Prostate gland (tissue), 2 donors: ENCODE data around the gene VSNL1. TPM values are rescaled to one million over a fixed set of nuclear protein-coding genes. Genes with fewer than 3 reads are reported as not detected.

Experiments used
- DNase-seq: peaks from one replicate; pipeline ENCODE4 v3.0.0-alpha.2; 2019; ENCODE audit warnings: low spot score
- H3K27ac ChIP-seq, 2 donors: fragments of 200-600 bp; sonication (generic); 2 replicates each; pipeline ENCODE4 v1.5.1; 2017 to 2019
- H3K27me3 ChIP-seq: fragments of 200-600 bp; sonication (generic); replicated peaks from 2 replicates; pipeline ENCODE4 v1.5.1; 2019; ENCODE audit not compliant: insufficient read depth
- H3K36me3 ChIP-seq, 2 donors: fragments of 200-600 bp; sonication (generic); 1 replicate in 1 of 2; 2 replicates in 1 of 2; pipeline versions ENCODE4 v1.5.1 to v1.8.1; 2017 to 2019
- H3K4me1 ChIP-seq: fragments of 200-600 bp; sonication (generic); replicated peaks from 2 replicates; pipeline ENCODE4 v1.5.1; 2019
- H3K4me3 ChIP-seq, 2 donors: fragments of 200-600 bp; sonication (generic); 2 replicates each; pipeline ENCODE4 v1.5.1; 2017 to 2019
- H3K9me3 ChIP-seq: fragments of 200-600 bp; sonication (generic); 2 replicates; pipeline ENCODE4 v1.5.1; 2017
- POLR2A ChIP-seq: fragments of 450-650 bp; IDR thresholded peaks from one replicate; pipeline ENCODE4 v1.6.1; 2016; ENCODE audit warnings: antibody characterized with exemption, mild to moderate bottlenecking
- POLR2AphosphoS5 ChIP-seq: sonication (generic); formaldehyde crosslinking; IDR thresholded peaks from one replicate; pipeline ENCODE4 v1.6.1; 2017; ENCODE audit warnings: antibody characterized with exemption
- whole genome bisulfite sequencing: methylation state at CpG from one replicate; pipeline ENCODE4 v1.1.5; 2018; 5-methylcytosine and 5-hydroxymethylcytosine counted together
- intact Hi-C: fragments of 100-400 bp; cut with DNase I; formaldehyde crosslinking; loops from one replicate; pipeline ENCODE4 v1.14.2; 2022
- total RNA-seq, 2 donors: library from RNA; depleted of rRNA; stranded (reverse); fragments of >200 nt; gene quantifications; one replicate each; pipeline ENCODE4 v1.1.0, GENCODE V29; 2016
- TF ChIP-seq, protein P1 (sequence below), 4 experiments: fragments of 200-600 bp in 2 of 4; fragments of 450-650 bp in 2 of 4; sonication (generic) in 2 of 4; IDR thresholded peaks; 1 replicate in 3 of 4; 2 replicates in 1 of 4; pipeline ENCODE4 v1.5.1; 2016 to 2019; ENCODE audit warnings: antibody characterized with exemption in 4 of 4, mild to moderate bottlenecking in 2 of 4, moderate library complexity in 2 of 4

The VSNL1 gene
- total RNA-seq, 2 donors from 2014 or later: 4.4 to 11.7 TPM

DNA sequence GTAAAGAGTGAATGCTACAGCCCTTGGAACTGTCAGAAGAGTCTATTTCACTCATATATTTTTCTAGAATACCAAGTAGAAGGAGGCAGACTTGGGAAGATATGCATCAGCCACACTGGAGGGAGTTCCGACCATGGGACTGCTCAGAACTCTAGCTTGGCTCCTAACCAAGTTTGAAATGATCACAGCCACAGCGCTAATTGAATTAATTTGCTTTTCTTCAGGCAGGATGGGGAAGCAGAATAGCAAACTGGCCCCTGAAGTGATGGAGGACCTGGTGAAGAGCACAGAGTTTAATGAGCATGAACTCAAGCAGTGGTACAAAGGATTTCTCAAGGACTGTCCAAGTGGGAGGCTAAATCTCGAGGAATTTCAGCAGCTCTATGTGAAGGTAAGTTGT is 51.4 kb downstream of the VSNL1 start:
- Histone ChIP-seq H3K27ac (no peak overlapping the region), H3K9me3 (no peaks in the 10 kb centered on the region), H3K27me3 (no peaks in the 10 kb centered on the region), H3K4me3 (no peak overlapping the region), H3K36me3 (no peaks in the 10 kb centered on the region), H3K4me1 (no peaks in the 10 kb centered on the region)
- intact Hi-C loops: no loop called here
- WGBS: 75% methylated on average over 3 of the region's 3 CpGs
- TF ChIP-seq, protein P1, sequence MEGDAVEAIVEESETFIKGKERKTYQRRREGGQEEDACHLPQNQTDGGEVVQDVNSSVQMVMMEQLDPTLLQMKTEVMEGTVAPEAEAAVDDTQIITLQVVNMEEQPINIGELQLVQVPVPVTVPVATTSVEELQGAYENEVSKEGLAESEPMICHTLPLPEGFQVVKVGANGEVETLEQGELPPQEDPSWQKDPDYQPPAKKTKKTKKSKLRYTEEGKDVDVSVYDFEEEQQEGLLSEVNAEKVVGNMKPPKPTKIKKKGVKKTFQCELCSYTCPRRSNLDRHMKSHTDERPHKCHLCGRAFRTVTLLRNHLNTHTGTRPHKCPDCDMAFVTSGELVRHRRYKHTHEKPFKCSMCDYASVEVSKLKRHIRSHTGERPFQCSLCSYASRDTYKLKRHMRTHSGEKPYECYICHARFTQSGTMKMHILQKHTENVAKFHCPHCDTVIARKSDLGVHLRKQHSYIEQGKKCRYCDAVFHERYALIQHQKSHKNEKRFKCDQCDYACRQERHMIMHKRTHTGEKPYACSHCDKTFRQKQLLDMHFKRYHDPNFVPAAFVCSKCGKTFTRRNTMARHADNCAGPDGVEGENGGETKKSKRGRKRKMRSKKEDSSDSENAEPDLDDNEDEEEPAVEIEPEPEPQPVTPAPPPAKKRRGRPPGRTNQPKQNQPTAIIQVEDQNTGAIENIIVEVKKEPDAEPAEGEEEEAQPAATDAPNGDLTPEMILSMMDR (IDR thresholded peaks at IDR 0.05): no peak
- no peak for TF ChIP-seq POLR2AphosphoS5
- no peak for TF ChIP-seq POLR2A
- DNase-seq: no peak

DNA sequence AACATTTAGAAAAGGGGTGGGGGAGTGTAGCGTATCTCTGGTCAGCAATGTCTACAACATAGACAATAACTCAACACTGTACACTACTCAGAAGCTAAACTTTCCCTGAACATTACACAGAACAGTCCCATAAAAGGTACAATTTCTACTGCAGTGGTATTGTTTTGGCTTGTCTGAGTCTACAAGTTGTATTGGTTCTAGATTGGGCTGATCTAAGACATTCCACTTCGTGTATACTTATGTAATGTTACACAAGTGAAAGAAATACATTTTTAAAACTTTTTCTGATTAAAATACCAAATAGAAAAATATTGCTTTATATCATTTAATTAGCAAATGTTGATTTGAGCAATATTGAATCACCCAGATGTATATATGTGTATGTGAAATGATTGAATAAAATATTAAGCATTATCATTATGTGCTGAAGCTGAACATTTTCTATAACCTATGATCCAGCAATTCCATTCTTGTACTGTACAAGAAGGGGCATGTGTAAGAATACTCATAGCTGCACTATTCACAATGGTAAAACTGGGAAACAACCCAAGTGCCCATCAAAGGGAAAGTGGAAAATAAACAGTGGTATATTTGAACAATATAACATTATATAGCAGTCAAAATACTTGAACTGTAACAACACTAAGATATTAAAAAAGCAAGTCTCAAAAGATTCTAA is 52.4 kb downstream of the VSNL1 start:
- no peak for DNase-seq
- no peak overlapping the region for H3K4me3 ChIP-seq
- intact Hi-C loops: no loop called here
- TF ChIP-seq POLR2AphosphoS5 (no peak), POLR2A (no peak)
- TF ChIP-seq, protein P1 (IDR thresholded peaks at IDR 0.05): no peak
- H3K36me3 ChIP-seq: no peaks in the 10 kb centered on the region
- H3K27me3 ChIP-seq: no peaks in the 10 kb centered on the region
- no peaks in the 10 kb centered on the region for H3K9me3 ChIP-seq
- no peaks in the 10 kb centered on the region for H3K4me1 ChIP-seq
- WGBS: 48% methylated on average over 2 of the region's 2 CpGs
- H3K27ac ChIP-seq: no peak overlapping the region

DNA sequence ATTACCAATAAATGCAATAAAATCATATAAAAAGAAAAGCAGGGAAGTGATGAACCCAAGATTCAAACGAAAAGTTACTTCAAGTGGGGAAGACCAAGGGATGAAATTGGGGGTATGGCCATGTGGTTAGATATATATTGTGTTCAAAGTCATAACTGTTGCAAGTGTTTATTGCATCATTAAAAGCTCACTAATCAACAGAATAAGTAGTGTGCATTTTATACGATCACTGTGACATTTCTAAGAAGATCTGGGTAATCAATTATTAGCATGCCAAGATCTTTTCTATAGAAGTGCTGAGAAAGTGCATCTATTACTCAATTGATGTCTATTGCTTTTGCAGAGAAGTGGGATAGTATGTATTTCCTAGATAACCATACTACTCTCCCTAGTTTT is 52.9 kb downstream of the VSNL1 start:
- intact Hi-C loops: no loop called here
- Histone ChIP-seq H3K9me3 (no peaks in the 10 kb centered on the region), H3K27ac (no peak overlapping the region), H3K4me3 (no peak overlapping the region), H3K36me3 (no peaks in the 10 kb centered on the region), H3K27me3 (no peaks in the 10 kb centered on the region), H3K4me1 (no peaks in the 10 kb centered on the region)
- WGBS: 47% methylated on average over 2 of the region's 2 CpGs
- TF ChIP-seq POLR2AphosphoS5 (no peak), POLR2A (no peak)
- TF ChIP-seq, protein P1 (IDR thresholded peaks at IDR 0.05): no peak
- no peak for DNase-seq

DNA sequence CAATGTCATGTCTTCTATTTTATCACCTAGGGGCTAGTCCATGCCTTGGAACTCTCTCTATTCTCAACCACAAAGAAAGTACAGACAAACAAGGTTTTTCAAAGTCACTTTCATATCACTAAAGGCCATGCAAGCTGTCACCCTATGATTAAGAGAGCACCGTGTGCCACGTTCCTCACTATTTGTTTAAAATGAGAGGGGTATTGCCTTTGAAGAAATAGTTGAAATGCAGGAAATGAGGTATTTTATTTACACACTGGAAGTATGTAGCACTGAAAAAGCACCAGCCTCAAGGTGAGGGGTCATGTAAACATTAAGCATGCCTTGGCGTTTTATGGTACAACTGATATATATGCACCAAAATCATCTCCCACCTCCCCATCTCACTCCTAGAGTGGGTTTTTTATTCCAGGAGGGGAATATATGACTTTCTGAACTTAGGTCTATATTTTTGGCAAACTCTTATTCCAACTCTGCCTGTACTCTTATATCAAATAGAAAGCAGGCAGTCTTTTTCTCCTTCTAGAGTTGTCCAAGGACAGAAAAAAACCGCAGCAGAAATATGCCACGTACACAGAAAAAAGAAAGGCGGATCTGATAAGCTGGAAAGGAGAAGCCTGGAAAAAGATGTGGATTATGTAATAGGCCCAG is 53.5 kb downstream of the VSNL1 start:
- Histone ChIP-seq H3K9me3 (no peaks in the 10 kb centered on the region), H3K4me3 (no peak overlapping the region), H3K4me1 (no peaks in the 10 kb centered on the region), H3K27ac (no peak overlapping the region), H3K36me3 (no peaks in the 10 kb centered on the region), H3K27me3 (no peaks in the 10 kb centered on the region)
- intact Hi-C loops: no loop called here
- DNase-seq: no peak
- 19% methylated on average over 6 of the region's 6 CpGs for WGBS
- TF ChIP-seq POLR2AphosphoS5: no peak
- TF ChIP-seq, protein P1 (IDR thresholded peaks at IDR 0.05): no peak
- TF ChIP-seq POLR2A: no peak
